Endothelial cell of umbilical vein (primary cell): ENCODE data around the gene UBE2E2. TPM values are rescaled to one million over a fixed set of nuclear protein-coding genes. Genes with fewer than 3 reads are reported as not detected.

Experiments used
- Bru-seq: library from RNA; stranded (reverse); fragments of 400-500 nt; gene quantifications from one replicate; lab custom pipeline; 2021; lab: Mats Ljungman, UMichigan
- BruChase-seq, 2 experiments: library from RNA; stranded (reverse); fragments of 400-500 nt; gene quantifications; one replicate each; lab custom pipeline; 2021; lab: Mats Ljungman, UMichigan
- BruUV-seq: library from RNA; stranded (reverse); fragments of 400-500 nt; replicated peaks from 2 replicates; lab custom pipeline; 2021; lab: Mats Ljungman, UMichigan
- CTCF ChIA-PET: fragments of 300-600, 350-600 bp; sonication (Branson Sonifier 250); formaldehyde crosslinking; loops from one replicate; lab custom pipeline; 2021; ENCODE audit warnings: antibody characterized with exemption, inconsistent platforms; lab: Charles Lee
- POLR2A ChIA-PET: fragments of 300-600, 350-600 bp; sonication (Branson Sonifier 250); formaldehyde crosslinking; loops from one replicate; lab custom pipeline; 2021; ENCODE audit warnings: antibody characterized with exemption, inconsistent platforms; lab: Charles Lee
- DNase-seq: peaks from one replicate; pipeline ENCODE4 v3.0.0-alpha.2; 2011; ENCODE audit warnings: low read depth, low spot score
- FAIRE-seq: peaks from 2 replicates; lab custom pipeline; 2011; peaks lifted over from hg19 to GRCh38; lab: Jason Lieb, UNC
- H2AFZ ChIP-seq: 2 replicates; pipeline ENCODE4 v1.6.0; 2012; ENCODE audit warnings: low read depth, low read length, control low read depth, inconsistent platforms
- H3K27ac ChIP-seq: 2 replicates; pipeline ENCODE4 v1.5.1; 2011; ENCODE audit warnings: low read depth, mild to moderate bottlenecking, control low read depth, low read length, moderate library complexity; ENCODE audit not compliant: insufficient read depth
- H3K27me3 ChIP-seq, 2 experiments: 2 replicates each; pipeline versions ENCODE4 v1.6.0 to v1.6.1; 2011; ENCODE audit warnings: low read length in 2 of 2, mixed read lengths in 1 of 2; ENCODE audit not compliant: control insufficient read depth in 2 of 2, insufficient read depth in 2 of 2
- H3K36me3 ChIP-seq, 2 experiments: 2 replicates in 1 of 2; 3 replicates in 1 of 2; pipeline ENCODE4 v1.5.1; 2011; ENCODE audit warnings: low read length in 2 of 2, mild to moderate bottlenecking in 1 of 2, moderate library complexity in 1 of 2; ENCODE audit not compliant: control insufficient read depth in 2 of 2, insufficient read depth in 2 of 2; ENCODE audit errors: extremely low read depth in 1 of 2
- H3K4me1 ChIP-seq: 3 replicates; pipeline ENCODE4 v1.5.1; 2011; ENCODE audit warnings: mild to moderate bottlenecking, low read length; ENCODE audit not compliant: control insufficient read depth, insufficient read depth; ENCODE audit errors: extremely low read depth
- H3K4me2 ChIP-seq: 2 replicates; pipeline ENCODE4 v1.6.1; 2011; ENCODE audit warnings: low read length, control low read depth, mixed read lengths; ENCODE audit not compliant: insufficient read depth
- H3K4me3 ChIP-seq, 3 experiments: fragments of 200-600 bp in 1 of 3; sonication (generic), shearing (Covaris generic) in 1 of 3; replicated peaks in 1 of 3; 2 replicates each; pipeline ENCODE4 v1.5.1; 2011 to 2016; ENCODE audit warnings: control low read depth in 3 of 3, low read length in 3 of 3, mild to moderate bottlenecking in 2 of 3, inconsistent platforms in 1 of 3, low read depth in 1 of 3, moderate library complexity in 1 of 3; ENCODE audit not compliant: insufficient read depth in 1 of 3
- H3K79me2 ChIP-seq: 2 replicates; pipeline ENCODE4 v1.6.0; 2012; ENCODE audit warnings: low read length, inconsistent platforms; ENCODE audit not compliant: control insufficient read depth, insufficient read depth
- H3K9ac ChIP-seq: replicated peaks from 2 replicates; pipeline ENCODE3; 2011; ENCODE audit warnings: low read length, control low read depth; ENCODE audit not compliant: insufficient read depth; ENCODE audit errors: extremely low read depth
- H3K9me1 ChIP-seq: replicated peaks from 3 replicates; pipeline ENCODE4 v1.6.0; 2011; ENCODE audit warnings: mild to moderate bottlenecking, low read length; ENCODE audit not compliant: control insufficient read depth, insufficient read depth; ENCODE audit errors: extremely low read depth
- H3K9me3 ChIP-seq: replicated peaks from 2 replicates; pipeline ENCODE4 v1.5.1; 2012; ENCODE audit warnings: low read length, inconsistent platforms; ENCODE audit not compliant: control insufficient read depth, insufficient read depth
- H4K20me1 ChIP-seq: replicated peaks from 2 replicates; pipeline ENCODE3; 2011; ENCODE audit warnings: mild to moderate bottlenecking, low read length; ENCODE audit not compliant: control insufficient read depth, insufficient read depth; ENCODE audit errors: extremely low read depth
- EZH2 ChIP-seq: IDR thresholded peaks from 2 replicates; pipeline ENCODE4 v1.6.1; 2012; ENCODE audit warnings: borderline replicate concordance, low read depth, mild to moderate bottlenecking, moderate library complexity, low read length, inconsistent platforms; ENCODE audit not compliant: severe bottlenecking
- GATA2 ChIP-seq: IDR thresholded peaks from 2 replicates; pipeline ENCODE4 v1.7.0; 2011; ENCODE audit warnings: low read depth, mild to moderate bottlenecking, moderate library complexity, mixed read lengths, low read length; ENCODE audit not compliant: insufficient read length, insufficient read depth
- MYC ChIP-seq: IDR thresholded peaks from one replicate; pipeline ENCODE4 v1.6.1; 2011; ENCODE audit warnings: mild to moderate bottlenecking, low read depth, low read length
- POLR2AphosphoS5 ChIP-seq: IDR thresholded peaks from 2 replicates; pipeline ENCODE4 v1.6.1; 2012; ENCODE audit warnings: low read depth, mild to moderate bottlenecking, control low read depth, low read length, moderate library complexity; ENCODE audit not compliant: insufficient read depth
- dilution Hi-C: fragments of 300-500 bp; cut with MboI; formaldehyde crosslinking; loops from one replicate; pipeline ENCODE4 v1.15.0; 2019; ENCODE audit warnings: low sequenced_read_pairs; ENCODE audit not compliant: extremely low pct_ligation_motif_present
- intact Hi-C: fragments of 100-400 bp; cut with micrococcal nuclease; formaldehyde crosslinking; loops from one replicate; pipeline ENCODE4 v1.10.0; 2022
- long read RNA-seq: library from polyadenylated mRNA; stranded (forward); transcript quantifications from one replicate; pipeline ENCODE4 v2.0.0, GENCODE V29; 2021
- polyA minus RNA-seq, 3 experiments: library from RNA; depleted of rRNA, polyadenylated mRNA; stranded (reverse); fragments of >200 nt; gene quantifications; 1 replicate in 1 of 3; 2 replicates in 2 of 3; pipeline ENCODE4 v1.2.3, GENCODE V29; 2011
- polyA plus RNA-seq, 4 experiments: library from polyadenylated mRNA; depleted of rRNA in 3 of 4; stranded (reverse) in 3 of 4; unstranded in 1 of 4; fragments of >200 nt; gene quantifications; 2 replicates each; pipeline versions ENCODE4 v1.2.1 to v1.2.3, GENCODE V29; 2011 to 2012; ENCODE audit warnings: missing spikeins in 1 of 4
- total RNA-seq: library from RNA; stranded (reverse); gene quantifications from 2 replicates; pipeline ENCODE4 v1.2.3, GENCODE V29; 2021

UBE2E2 gene
- 32.8 and 45.4 TPM in 2 replicates for total RNA-seq
- polyA plus RNA-seq, result 32.1 and 37.0 TPM in 2 replicates
- polyA plus RNA-seq (2011; cell fraction: cytosol; rRNA removed), result 26.5 and 27.0 TPM in 2 replicates
- polyA plus RNA-seq (2011; cell fraction: nucleus; rRNA removed), result 12.2 TPM in 2 replicates
- polyA plus RNA-seq (2012), result 36.8 and 39.0 TPM in 2 replicates
- 13.0 and 14.5 TPM in 2 replicates for polyA minus RNA-seq
- 14.2 TPM for polyA minus RNA-seq (2011; cell fraction: cytosol; rRNA and poly(A)+ RNA removed)
- polyA minus RNA-seq (2011; cell fraction: nucleus; rRNA and poly(A)+ RNA removed), result 28.0 and 32.0 TPM in 2 replicates
- percentile 80 among the genes with signal in this experiment for Bru-seq, nascent RNA
- percentile 66 among the genes with signal in this experiment for BruChase-seq, experiment 1, labeled RNA remaining after a 6-hour chase
- BruChase-seq, experiment 2, labeled RNA remaining after a 2-hour chase, result percentile 82 among the genes with signal in this experiment
- long read RNA-seq, partial matches to known transcripts, result 2 of 13 reads
- long read RNA-seq, other reads (novel, unspliced or antisense), result 10 of 13 reads

DNA sequence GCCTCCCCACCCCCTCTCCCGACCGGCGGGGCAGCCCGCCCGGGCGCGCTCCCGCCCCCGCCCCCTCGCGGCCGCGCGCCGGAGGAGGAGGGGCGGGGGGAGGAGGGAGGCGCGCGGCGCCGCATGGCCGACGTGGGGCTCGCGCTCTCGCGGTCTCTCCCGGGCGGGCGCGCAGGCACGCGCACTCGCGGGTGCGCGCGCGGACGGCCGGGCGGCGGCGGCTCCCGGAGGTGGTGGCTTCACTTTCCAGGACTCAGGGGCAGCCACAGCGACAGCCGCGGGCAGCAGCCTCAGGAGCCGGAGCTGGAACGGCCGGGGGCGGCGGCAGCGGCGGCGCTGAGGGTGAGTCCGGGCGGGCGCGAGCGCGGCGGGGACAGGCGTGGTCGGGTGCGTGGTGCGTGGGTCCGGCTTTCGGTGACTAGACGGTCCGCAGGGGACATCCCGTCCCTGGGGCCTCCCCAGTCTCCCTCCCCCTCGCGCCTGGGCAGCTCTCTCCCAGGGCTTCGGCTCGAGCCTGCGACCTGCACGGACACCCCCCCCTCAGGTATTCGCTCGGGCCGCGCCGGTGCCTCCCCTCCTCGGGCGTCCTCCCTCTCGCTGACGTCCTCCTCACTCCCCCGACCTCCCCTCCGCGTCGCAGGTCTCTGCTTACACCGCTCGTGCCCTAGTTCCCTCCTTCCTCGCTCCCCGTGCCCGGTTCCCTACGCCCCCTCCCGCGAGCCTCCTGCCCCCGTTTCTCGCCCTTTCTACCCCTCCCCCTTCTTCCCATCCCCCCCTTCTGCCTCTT is at the start of gene UBE2E2:
Gene UBE2E2 (plus strand): TSS at position 407 of the 787 bp plus-strand sequence.
- Histone ChIP-seq H3K27ac (peak within 1 kb of the TSS; percentile 58), H3K9me1 (no peaks in the 10 kb centered on the region), H3K79me2 (peaks cover 27% of the 10 kb centered on the region), H3K4me3 (peak within 1 kb of the TSS; percentile 94 to 97 (median 95)), H3K4me2 (peak within 1 kb of the TSS; percentile 88), H3K9me3 (no peaks in the 10 kb centered on the region), H4K20me1 (peaks cover 3% of the 10 kb centered on the region), H3K9ac (peak within 1 kb of the TSS; percentile 88), H3K4me1 (peaks cover 5% of the 10 kb centered on the region), H3K27me3 (peaks cover 6 to 8% of the 10 kb centered on the region in 2 experiments), H2AFZ (peak within 1 kb of the TSS; percentile 96), H3K36me3 (no peaks in the 10 kb centered on the region)
- POLR2A ChIA-PET, result no interaction called here
- intact Hi-C loops, result loop anchor here (1.0 to 5.0 kb wide), 5 partner anchors 119 to 674 kb away; partner anchors contain the start of gene UBE2E1
- dilution Hi-C loops, result no loop called here
- TF ChIP-seq GATA2 (no peak), MYC (peak; percentile 14), EZH2 (no peak), POLR2AphosphoS5 (peak; percentile 34)
- CTCF ChIA-PET, result no interaction called here
- FAIRE-seq (no peak), DNase-seq (peak; percentile 66)
- no TSS peak for BruUV-seq
